HUES6 (cell line): ENCODE data around the gene TYW3.

Experiments
- H3K27ac ChIP-seq: 2 replicates; pipeline ENCODE4 v1.7.0; 2013; ENCODE audit warnings: low read depth, mild to moderate bottlenecking, low read length, inconsistent platforms
- H3K27me3 ChIP-seq: 2 replicates; pipeline ENCODE4 v1.6.1; 2013; ENCODE audit warnings: low read length; ENCODE audit not compliant: control insufficient read depth, insufficient read depth
- H3K36me3 ChIP-seq: 2 replicates; pipeline ENCODE4 v1.6.1; 2013; ENCODE audit warnings: low read length; ENCODE audit not compliant: control insufficient read depth, insufficient read depth
- H3K4me1 ChIP-seq: 2 replicates; pipeline ENCODE4 v1.6.1; 2013; ENCODE audit warnings: low read length; ENCODE audit not compliant: control insufficient read depth, insufficient read depth
- H3K4me3 ChIP-seq: 2 replicates; pipeline ENCODE4 v1.5.1; 2013; ENCODE audit warnings: low read depth, low read length
- H3K9ac ChIP-seq: one replicate; pipeline ENCODE4 v1.6.1; 2013; ENCODE audit warnings: mild to moderate bottlenecking, low read length
- H3K9me3 ChIP-seq: 2 replicates; pipeline ENCODE4 v1.6.1; 2013; ENCODE audit warnings: low read depth, low read length; ENCODE audit not compliant: control insufficient read depth, insufficient read depth

TYW3 gene

DNA sequence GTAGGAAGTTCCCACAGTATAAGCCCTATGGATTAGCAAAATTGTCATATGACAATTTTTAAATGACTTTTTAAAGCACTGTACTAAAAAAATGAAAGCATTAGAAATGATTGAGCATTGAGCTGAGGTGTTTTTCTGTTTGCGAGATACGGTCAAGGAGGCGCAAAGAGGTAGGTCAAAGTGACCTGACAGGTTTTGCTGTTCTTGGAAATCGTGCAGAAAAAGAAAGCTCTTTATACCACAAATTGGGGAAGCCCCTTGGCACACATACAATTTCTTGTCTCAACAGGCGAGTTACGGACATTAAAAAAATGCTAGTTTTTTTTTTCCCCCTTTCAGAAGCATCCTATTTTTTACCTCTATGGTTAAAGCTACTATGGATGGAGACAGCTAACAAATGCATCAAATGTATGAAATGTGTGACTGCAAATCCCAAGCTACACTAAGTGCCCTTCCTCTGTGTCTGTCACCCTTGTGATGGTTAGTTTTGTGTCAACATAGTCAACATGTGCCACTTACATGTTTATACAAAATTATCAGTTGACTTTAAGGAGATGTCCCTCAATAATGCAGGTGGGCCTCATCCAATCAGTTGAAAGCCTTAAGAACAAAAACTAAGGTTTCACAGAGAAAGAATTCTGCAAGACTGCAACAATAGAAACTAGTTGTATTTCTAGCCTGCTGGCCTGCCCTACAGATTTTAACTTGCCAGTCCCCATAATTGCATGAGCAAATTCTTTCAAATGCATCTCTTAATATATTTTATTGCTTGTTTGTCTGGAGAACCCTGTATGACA, 29.4 kb upstream of the TYW3 start:
- Histone ChIP-seq H3K27me3 (no peaks in the 10 kb centered on the region), H3K36me3 (peaks cover 20% of the 10 kb centered on the region), H3K9me3 (no peaks in the 10 kb centered on the region), H3K9ac (no peak overlapping the region), H3K4me3 (no peak overlapping the region), H3K4me1 (no peaks in the 10 kb centered on the region), H3K27ac (no peak overlapping the region)

DNA sequence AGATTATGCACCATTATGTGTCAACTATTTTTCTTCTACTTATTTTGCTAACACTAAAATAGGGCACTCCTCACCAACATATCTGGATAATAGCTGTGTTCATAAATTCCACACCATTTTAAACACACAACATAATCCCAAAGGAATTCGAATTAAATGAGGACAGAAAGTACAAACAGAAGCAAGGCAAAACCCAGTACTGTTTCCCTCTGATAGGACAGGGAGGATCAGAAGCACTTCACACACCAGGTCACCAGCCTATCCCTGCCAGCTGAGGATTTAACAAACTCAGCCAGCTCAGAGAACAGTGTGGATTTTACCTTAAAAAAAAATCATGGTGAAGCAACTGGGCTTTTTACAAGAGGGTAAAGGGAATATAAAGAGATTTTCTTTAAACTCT, 20.1 kb upstream of the TYW3 start:
- Histone ChIP-seq H3K4me3 (no peak overlapping the region), H3K27ac (no peak overlapping the region), H3K9me3 (no peaks in the 10 kb centered on the region), H3K9ac (no peak overlapping the region), H3K4me1 (0 out of 2 replicates have a peak, but pooled peaks cover 5% of the 10 kb centered on the region), H3K27me3 (no peaks in the 10 kb centered on the region), H3K36me3 (peaks cover 38% of the 10 kb centered on the region)

DNA sequence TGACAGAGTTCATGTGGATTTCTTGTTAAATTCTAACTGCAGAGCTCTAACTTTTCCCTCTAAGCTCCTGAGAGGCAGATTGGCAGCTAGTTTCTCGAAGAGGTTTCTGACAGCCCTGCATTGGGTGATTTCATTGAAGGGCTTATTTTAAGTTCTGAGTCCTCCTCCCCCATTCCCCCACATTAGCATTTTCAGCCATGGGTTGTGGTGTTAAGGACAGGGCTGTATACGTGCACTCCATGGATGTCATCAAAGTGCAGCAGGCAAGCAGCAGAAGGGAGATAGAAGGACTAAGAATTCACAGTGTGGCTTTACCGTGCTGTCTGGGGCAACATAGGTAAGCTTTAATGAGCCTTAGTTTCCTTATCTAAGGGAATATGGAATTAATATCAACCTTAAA, 19.1 kb upstream of the TYW3 start:
- Histone ChIP-seq H3K27me3 (no peaks in the 10 kb centered on the region), H3K9me3 (no peaks in the 10 kb centered on the region), H3K9ac (no peak overlapping the region), H3K27ac (no peak overlapping the region), H3K4me3 (no peak overlapping the region), H3K4me1 (0 out of 2 replicates have a peak, but pooled peaks cover 5% of the 10 kb centered on the region), H3K36me3 (peaks cover 47% of the 10 kb centered on the region)

DNA sequence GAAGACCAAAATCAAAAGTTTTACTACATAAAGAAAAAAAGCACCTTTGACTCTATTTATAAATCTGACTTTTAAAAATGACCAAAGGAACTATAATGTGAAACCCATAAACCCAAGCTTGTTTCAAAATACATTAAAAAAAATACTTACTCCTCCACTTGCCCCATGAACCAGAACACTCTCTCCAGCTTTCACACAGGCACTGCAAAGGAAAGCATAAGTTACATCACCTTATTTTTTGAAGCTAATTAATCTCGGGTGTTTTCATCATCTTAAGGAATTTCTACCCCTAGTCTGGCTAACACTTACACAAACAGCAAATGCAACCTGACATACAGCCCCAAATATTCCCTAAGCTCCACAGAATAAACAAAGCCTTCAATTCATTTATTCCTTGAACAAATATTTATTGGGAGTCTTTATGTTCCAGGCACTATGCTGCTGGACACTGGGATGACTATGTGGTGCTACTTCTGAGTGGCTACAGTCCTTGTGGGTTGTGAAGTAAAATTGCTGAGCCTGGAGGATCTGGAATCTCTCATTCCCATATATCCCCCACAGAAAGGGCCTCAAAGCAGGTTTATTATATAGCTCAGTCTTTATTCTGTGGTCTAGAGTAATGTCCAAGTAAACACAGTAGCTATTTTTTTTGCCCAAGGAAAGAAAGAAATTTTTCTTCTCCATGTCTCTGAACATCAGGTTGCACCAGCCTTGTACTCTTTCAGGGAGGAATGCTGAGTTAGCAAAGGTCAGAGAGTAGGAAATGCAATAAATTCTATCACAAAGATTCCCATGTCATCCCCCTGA, 18.3 kb upstream of the TYW3 start:
- Histone ChIP-seq H3K4me1 (0 out of 2 replicates have a peak, but pooled peaks cover 5% of the 10 kb centered on the region), H3K9me3 (no peaks in the 10 kb centered on the region), H3K36me3 (peaks cover 47% of the 10 kb centered on the region), H3K9ac (no peak overlapping the region), H3K27ac (no peak overlapping the region), H3K4me3 (no peak overlapping the region), H3K27me3 (no peaks in the 10 kb centered on the region)

DNA sequence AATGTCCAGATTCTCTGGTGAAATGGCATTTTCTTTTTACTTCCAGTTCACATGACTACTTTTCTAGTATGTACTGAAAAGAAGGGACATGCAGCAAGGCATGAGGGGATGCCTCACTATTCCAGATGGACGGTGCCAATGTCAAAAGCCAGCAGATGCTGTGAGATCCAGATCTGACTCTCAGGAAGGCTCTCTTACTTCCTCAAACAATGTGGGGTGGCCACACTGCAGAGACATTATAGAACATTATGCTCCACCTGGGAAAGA, 17.8 kb upstream of the TYW3 start:
- Histone ChIP-seq H3K4me3 (no peak overlapping the region), H3K4me1 (0 out of 2 replicates have a peak, but pooled peaks cover 5% of the 10 kb centered on the region), H3K27me3 (no peaks in the 10 kb centered on the region), H3K36me3 (peaks cover 52% of the 10 kb centered on the region), H3K9ac (no peak overlapping the region), H3K27ac (no peak overlapping the region), H3K9me3 (no peaks in the 10 kb centered on the region)

DNA sequence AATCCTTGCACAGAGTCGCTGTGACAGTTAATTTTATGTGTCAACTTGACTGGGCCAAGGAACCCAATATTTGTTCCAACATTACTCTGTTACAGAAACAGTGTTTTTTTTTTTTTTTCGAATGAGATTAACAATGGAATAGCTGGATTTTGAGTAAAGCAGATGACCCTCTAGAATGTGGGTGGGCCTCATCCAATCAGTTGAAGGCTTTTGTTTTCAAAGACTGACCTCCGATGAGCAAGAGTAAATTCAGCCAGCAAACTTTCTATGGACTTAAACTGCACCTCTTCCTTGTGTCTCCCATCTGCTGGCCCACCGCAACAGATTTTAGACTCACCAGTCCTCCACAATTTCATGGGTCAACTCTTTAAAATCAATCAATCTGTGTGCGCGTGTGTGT, 17.1 kb upstream of the TYW3 start:
- no peaks in the 10 kb centered on the region for H3K27me3 ChIP-seq
- no peak overlapping the region for H3K9ac ChIP-seq
- no peaks in the 10 kb centered on the region for H3K9me3 ChIP-seq
- no peak overlapping the region for H3K4me3 ChIP-seq
- H3K4me1 ChIP-seq, result 0 out of 2 replicates have a peak, but pooled peaks cover 5% of the 10 kb centered on the region
- peaks cover 54% of the 10 kb centered on the region for H3K36me3 ChIP-seq
- H3K27ac ChIP-seq, result no peak overlapping the region

DNA sequence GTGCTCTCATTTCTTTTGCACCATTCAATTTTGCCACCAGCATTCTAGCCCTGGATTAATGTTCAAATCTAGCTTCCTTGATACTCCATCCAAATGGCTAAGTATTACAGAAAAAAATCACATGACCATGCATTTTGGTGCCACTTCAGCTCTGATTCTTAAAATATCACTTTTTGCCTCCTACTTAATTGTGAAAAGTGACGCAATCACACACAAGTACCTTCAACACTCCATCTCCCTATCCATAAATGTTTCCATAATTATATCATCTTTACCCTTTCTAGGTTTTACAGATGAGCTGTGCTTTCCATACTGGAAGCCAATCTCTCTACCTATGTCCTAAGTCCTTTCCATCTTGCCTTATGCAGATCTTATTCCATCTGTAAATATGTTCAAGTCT, 16.1 kb upstream of the TYW3 start:
- no peaks in the 10 kb centered on the region for H3K27me3 ChIP-seq
- H3K36me3 ChIP-seq, result peaks cover 57% of the 10 kb centered on the region
- no peak overlapping the region for H3K9ac ChIP-seq

DNA sequence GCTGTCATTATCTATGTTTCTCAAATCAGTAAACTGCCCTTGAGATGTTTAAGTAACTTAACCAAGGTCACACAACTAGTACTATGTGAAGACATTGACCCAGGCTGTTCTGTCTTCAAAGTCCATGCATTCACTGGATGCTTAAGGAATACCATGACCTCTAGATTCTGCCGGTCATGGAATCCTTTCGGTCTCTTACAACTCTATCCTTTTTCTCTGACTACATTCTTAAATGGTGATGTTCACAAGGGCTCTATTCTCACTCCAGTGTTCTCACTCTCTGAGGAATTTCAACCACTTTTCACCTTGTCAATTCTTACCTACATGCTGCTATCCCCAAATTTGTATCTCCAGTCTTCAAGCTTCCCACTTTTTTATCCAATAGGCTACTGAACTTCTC, 15.3 kb upstream of the TYW3 start:
- Histone ChIP-seq H3K4me1 (0 out of 2 replicates have a peak, but pooled peaks cover 5% of the 10 kb centered on the region), H3K36me3 (peaks cover 59% of the 10 kb centered on the region)

More for the DNA sequence above, 16.1 kb upstream of the TYW3 start:
- Histone ChIP-seq H3K4me3 (no peak overlapping the region), H3K4me1 (0 out of 2 replicates have a peak, but pooled peaks cover 5% of the 10 kb centered on the region), H3K27ac (no peak overlapping the region), H3K9me3 (no peaks in the 10 kb centered on the region)

DNA sequence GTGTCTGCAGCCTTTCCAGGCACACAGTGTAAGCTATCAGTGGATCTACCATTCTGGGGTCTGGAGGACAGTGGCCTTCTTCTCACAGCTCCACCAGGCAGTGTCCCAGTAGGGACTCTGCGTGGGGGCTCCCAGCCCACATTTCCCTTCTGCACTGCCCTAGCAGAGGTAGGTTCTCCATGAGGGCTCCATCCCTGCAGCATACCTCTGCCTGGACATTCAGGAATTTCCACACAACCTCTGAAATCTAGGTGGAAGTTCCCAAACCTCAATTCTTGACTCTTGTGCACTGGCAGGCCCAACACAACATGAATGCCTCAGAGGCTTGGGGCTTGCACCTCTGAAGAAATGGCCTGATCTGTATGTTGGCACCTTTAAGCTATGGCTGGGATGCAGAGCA, 6.9 kb upstream of the TYW3 start:
- H3K36me3 ChIP-seq, result peaks cover 55% of the 10 kb centered on the region
- no peak overlapping the region for H3K4me3 ChIP-seq
- no peaks in the 10 kb centered on the region for H3K27me3 ChIP-seq
- H3K9me3 ChIP-seq, result peaks cover 26% of the 10 kb centered on the region
- no peak overlapping the region for H3K27ac ChIP-seq
- H3K9ac ChIP-seq, result no peak overlapping the region
- H3K4me1 ChIP-seq, result peaks cover 8% of the 10 kb centered on the region

More for the DNA sequence above, 15.3 kb upstream of the TYW3 start:
- H3K4me3 ChIP-seq, result no peak overlapping the region
- no peak overlapping the region for H3K27ac ChIP-seq
- no peaks in the 10 kb centered on the region for H3K27me3 ChIP-seq
- no peak overlapping the region for H3K9ac ChIP-seq
- H3K9me3 ChIP-seq, result no peaks in the 10 kb centered on the region

DNA sequence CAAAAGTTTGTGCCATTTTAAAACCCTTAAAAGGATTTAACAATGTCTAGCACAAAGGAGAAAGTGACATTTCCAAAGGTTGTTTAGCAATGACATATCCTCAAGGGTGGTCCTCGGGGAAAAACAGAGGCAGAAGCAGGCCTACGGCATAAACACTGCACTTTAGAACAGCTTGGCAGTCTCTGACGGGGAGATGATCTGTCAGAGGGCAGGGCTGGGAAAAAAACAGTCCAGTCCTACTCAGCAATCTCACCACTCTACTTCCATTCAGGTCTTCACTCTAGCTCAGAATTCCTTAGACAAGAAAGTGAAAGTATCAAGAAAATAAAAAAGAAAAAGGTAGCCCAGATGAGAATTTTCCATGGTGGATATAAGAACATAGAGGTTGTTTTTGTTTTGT, 4.2 kb upstream of the TYW3 start:
- H3K27ac ChIP-seq, result no peak overlapping the region
- H3K9ac ChIP-seq, result no peak overlapping the region
- H3K9me3 ChIP-seq, result peaks cover 26% of the 10 kb centered on the region
- H3K27me3 ChIP-seq, result no peaks in the 10 kb centered on the region
- H3K4me1 ChIP-seq, result peaks cover 14% of the 10 kb centered on the region
- H3K36me3 ChIP-seq, result peaks cover 29% of the 10 kb centered on the region
- H3K4me3 ChIP-seq, result no peak overlapping the region

DNA sequence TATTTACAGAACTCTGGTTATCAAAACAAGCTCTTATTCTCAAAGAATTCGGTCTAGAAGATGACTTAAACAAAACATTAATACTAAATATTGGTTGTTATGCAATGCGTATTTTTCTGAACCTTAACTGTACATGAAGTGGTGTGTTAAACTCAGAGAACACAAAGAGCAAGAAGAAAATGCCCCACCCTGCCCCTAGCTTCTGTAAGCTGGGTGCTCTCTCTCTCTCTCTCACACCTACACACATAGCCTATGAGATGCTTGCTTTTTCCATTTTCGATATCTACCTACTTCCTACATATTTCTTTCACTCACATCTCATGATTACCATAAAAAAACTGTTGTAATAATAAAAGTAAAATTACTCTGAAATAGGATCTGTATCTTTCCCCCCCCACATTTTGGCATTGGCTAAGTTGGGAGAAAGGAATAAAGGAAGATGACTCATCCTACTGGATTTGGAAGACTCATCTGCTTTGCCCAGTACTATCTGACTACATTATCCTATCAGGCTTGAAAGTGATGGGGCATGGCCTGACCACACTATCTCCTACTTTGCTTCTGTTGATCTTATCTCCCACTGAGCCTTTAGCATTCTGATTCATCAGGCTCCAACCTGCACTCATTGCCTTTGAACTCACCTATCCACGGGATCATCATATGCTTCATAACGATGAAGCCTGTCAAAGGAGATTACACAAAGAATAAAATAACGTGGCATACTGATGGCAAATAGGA, 3.0 kb upstream of the TYW3 start:
- Histone ChIP-seq H3K27ac (no peak overlapping the region), H3K36me3 (peaks cover 19% of the 10 kb centered on the region), H3K9ac (no peak overlapping the region), H3K9me3 (peaks cover 25% of the 10 kb centered on the region), H3K4me3 (no peak overlapping the region), H3K4me1 (peaks cover 26% of the 10 kb centered on the region), H3K27me3 (no peaks in the 10 kb centered on the region)
